Measurements from ENCODE around the gene PREX1.

GRCh38 chr20:48782901-48783308 is 44.9 kb downstream of the PREX1 start:
- TF ChIP-seq CTCF (conservative IDR thresholded peaks at IDR 0.05; ENCODE audit: low read depth, low read length) (no peak), MXI1 (IDR thresholded peaks at IDR 0.05; ENCODE audit: borderline replicate concordance, low read depth, low read length) (no peak), CEBPB (IDR thresholded peaks at IDR 0.05; ENCODE audit: low read depth, low read length) (no peak)
